NT2/D1 (cell line): ENCODE measurements around the gene OPTN.

Experiments
- DNase-seq: peaks from one replicate; pipeline ENCODE4 v3.0.0-alpha.2; 2011; ENCODE audit warnings: low read depth, low spot score
- H3K27me3 ChIP-seq: 2 replicates; pipeline ENCODE4 v1.6.0; 2011; ENCODE audit warnings: mild to moderate bottlenecking; ENCODE audit not compliant: insufficient read length, insufficient read depth
- H3K36me3 ChIP-seq: 2 replicates; pipeline ENCODE4 v1.6.1; 2011; ENCODE audit warnings: mild to moderate bottlenecking, low read length, mixed read lengths; ENCODE audit not compliant: insufficient read depth, insufficient read length
- H3K4me1 ChIP-seq: 2 replicates; pipeline ENCODE4 v1.5.1; 2011; ENCODE audit not compliant: insufficient read depth, insufficient read length
- H3K4me3 ChIP-seq: 2 replicates; pipeline ENCODE4 v1.5.1; 2011; ENCODE audit warnings: low read depth; ENCODE audit not compliant: insufficient read length
- H3K9ac ChIP-seq: 2 replicates; pipeline ENCODE4 v1.6.0; 2011; ENCODE audit warnings: low read depth; ENCODE audit not compliant: insufficient read length
- H3K9me3 ChIP-seq: 2 replicates; pipeline ENCODE4 v1.5.1; 2011; ENCODE audit warnings: mild to moderate bottlenecking, low read length; ENCODE audit not compliant: insufficient read depth
- SUZ12 ChIP-seq: IDR thresholded peaks from 2 replicates; pipeline ENCODE4 v1.6.1; 2011; ENCODE audit not compliant: insufficient read length, insufficient read depth; ENCODE audit errors: extremely low read depth
- YY1 ChIP-seq: IDR thresholded peaks from 2 replicates; pipeline ENCODE4 v1.6.1; 2011; ENCODE audit not compliant: insufficient read length, insufficient read depth
- ZNF274 ChIP-seq: IDR thresholded peaks from 2 replicates; pipeline ENCODE4 v1.6.1; 2011; ENCODE audit warnings: mild to moderate bottlenecking, low read depth, low read length

The OPTN gene

DNA sequence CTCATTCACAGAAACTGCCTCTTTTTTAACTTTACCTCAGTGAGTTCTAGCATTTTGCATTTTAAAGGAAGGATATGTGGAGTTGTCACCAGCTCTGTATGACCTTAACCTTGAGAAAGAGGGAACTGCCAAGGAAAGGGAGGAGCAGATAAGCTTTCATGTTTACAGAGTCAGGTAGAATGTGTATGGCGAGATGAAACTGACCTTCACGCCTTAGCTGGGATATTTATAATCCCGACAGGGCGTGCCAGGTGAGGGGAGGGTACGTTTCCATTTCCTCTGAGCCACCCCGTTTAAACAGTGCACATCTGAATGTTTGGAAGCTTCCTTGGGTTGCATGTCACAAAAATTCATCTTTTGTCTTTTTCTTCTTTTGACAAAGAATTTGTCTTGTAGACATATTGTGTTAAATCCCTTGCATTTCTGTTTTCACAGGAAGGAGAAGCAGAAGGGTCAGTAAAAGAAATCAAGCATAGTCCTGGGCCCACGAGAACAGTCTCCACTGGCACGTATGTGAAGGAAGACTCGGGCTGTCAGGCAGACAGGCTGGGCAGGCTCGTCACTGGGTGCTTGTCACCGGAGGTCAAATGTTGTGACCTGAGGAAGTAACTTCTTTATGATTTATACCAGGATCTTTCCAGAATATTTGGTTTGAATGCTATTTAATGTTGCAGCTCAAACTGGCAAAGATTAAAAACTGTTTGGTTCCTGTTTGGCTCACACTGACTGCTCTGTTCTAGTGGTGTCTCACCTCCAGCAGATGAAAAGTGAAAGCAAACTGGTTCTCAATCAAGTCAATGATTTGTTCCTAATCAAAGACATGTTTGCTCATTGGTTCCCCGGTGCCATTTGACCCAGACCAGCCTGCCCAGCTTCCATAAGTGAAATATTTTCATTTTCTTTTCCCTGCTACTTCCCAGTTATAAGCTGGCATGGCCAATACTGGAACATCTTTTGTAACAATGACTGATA, 16.2 kb downstream of the OPTN start:
- no peaks in the 10 kb centered on the region for H3K9me3 ChIP-seq
- H3K4me1 ChIP-seq: no peaks in the 10 kb centered on the region
- H3K9ac ChIP-seq: no peak overlapping the region
- H3K27me3 ChIP-seq: no peaks in the 10 kb centered on the region
- no peak for DNase-seq
- no peak overlapping the region for H3K4me3 ChIP-seq
- TF ChIP-seq ZNF274 (no peak), YY1 (no peak), SUZ12 (no peak)
- peaks cover 53% of the 10 kb centered on the region for H3K36me3 ChIP-seq

DNA sequence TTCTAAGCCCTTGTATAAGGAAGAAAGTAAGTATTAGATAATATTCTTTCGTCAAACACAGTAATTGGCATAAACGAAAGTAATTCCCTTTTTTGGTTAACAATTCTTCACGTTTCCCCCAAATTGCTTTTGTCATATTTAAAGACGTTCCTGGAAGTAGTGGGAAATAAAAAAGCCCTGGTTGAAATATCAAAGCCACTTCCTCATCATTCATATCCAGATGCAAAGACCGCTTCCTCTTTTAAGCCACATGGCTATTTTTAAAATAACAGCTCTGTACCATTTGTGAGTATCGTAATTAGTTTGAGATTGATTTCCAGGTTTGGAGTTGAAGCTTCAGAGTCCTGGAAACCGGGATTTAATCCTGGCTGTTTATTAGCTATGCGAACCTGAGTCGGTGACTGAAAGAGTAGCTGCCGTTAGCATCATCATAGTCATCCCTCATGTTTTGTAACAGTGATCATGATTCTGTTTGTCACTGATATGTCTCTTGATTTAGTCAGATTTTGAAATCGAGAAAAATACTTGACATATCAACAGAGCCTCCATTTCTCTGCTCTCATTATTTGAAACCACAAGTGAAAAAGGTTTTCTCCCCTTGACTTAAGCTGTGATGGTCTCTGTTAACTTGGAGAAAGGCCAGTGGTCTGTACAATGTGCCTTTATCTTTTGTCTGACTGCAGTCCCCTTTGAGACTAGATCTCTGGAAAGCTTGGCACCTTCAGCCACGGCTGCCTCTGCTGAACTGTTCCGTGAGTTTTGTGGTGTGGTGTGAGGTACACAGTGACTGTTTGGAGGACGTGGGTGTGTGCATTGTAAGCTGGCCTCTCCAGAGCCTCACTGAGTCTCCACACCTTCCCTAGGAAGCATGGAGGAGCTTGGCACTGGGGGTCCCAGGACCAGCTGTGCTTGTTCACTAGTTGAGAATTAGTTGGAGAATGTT, 18.1 kb downstream of the OPTN start:
- H3K9ac ChIP-seq: no peak overlapping the region
- no peaks in the 10 kb centered on the region for H3K27me3 ChIP-seq
- TF ChIP-seq YY1: no peak
- no peak for TF ChIP-seq ZNF274
- TF ChIP-seq SUZ12: no peak
- H3K4me3 ChIP-seq: no peak overlapping the region
- no peaks in the 10 kb centered on the region for H3K9me3 ChIP-seq
- no peaks in the 10 kb centered on the region for H3K4me1 ChIP-seq
- DNase-seq: no peak
- H3K36me3 ChIP-seq: peaks cover 50% of the 10 kb centered on the region

DNA sequence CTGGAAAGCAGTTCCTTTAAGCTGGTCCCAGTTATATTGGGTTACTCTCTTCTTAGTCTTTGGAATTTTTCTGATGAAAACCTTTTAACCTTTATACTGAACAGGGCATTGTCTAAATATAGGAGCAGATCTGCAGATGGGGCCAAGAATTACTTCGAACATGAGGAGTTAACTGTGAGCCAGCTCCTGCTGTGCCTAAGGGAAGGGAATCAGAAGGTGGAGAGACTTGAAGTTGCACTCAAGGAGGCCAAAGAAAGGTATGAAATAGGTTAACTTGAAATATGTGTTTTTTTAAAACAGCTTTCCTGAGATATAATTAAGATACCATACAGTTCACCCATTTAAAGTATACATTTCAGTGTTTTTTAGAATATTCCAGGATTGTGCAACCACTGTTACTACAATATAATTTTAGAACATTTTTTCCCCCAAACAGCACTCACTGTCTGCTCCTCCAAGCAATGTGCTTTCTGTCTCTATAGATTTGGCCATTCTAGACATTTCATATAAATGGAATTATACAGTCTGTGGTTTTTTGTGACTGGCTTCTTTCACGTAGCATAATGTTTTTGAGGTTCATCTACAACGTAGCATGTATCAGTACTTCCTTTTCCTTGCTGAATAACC, 18.9 kb downstream of the OPTN start:
- no peak overlapping the region for H3K9ac ChIP-seq
- H3K4me3 ChIP-seq: no peak overlapping the region
- H3K27me3 ChIP-seq: no peaks in the 10 kb centered on the region
- H3K9me3 ChIP-seq: no peaks in the 10 kb centered on the region
- no peak for DNase-seq
- TF ChIP-seq YY1: no peak
- TF ChIP-seq SUZ12: no peak
- no peak for TF ChIP-seq ZNF274
- H3K4me1 ChIP-seq: no peaks in the 10 kb centered on the region
- peaks cover 47% of the 10 kb centered on the region for H3K36me3 ChIP-seq

DNA sequence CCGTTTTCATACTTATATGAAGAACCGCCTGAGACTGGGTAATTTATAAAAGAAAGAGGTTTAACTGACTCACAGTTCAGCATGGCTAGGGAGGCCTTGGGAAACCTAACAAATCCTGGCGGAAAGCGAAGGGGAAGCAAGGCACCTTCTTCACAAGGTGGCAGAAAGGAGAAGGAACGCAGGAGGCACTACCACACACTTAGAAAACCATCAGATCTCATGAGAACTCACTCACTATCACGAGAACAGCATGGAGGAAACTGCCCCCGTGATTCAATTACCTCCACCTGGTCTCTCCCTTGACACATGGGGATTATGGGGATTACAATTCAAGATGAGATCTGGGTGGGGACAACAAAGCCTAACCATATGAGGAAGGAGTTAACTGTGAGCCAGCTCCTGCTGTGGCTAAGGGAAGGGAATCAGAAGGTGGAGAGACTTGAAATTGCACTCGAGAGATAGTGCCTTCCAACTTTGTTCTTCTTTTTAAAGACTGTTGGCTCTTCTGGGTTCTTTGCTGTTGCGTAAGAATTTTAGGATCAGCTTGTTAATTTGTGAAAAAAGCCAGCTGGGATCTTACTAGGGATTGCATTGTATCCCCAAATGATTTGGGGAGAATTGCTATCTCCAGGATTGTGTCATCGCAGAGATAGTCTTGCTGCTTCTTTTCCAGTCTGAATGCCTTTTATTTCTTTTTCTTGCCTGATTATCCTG, 21.0 kb downstream of the OPTN start:
- Histone ChIP-seq H3K4me1 (no peaks in the 10 kb centered on the region), H3K4me3 (no peak overlapping the region), H3K9ac (no peak overlapping the region), H3K27me3 (no peaks in the 10 kb centered on the region), H3K36me3 (peaks cover 38% of the 10 kb centered on the region), H3K9me3 (no peaks in the 10 kb centered on the region)
- no peak for DNase-seq
- no peak for TF ChIP-seq YY1
- TF ChIP-seq ZNF274: no peak
- TF ChIP-seq SUZ12: no peak

DNA sequence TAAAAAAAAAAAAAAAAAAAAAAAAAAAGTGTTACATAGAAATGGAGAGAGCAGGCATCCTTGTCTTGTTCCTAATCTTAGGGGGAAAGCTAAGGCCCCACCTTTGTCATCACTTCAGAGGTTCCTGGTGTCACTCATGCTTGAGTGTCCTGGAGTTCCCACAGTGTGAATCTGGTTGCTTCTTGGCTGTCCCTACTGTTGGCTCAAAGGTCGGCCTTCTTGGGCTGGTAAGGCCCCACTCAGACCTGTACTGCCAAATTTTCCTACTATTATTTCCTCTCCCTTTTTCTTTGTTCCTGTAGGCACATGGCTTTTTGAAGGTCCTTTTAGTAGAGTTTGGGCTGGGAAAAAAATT, 21.5 kb downstream of the OPTN start:
- peaks cover 34% of the 10 kb centered on the region for H3K36me3 ChIP-seq
- no peak overlapping the region for H3K4me3 ChIP-seq
- H3K9ac ChIP-seq: no peak overlapping the region
- no peaks in the 10 kb centered on the region for H3K27me3 ChIP-seq
- H3K9me3 ChIP-seq: no peaks in the 10 kb centered on the region
- H3K4me1 ChIP-seq: no peaks in the 10 kb centered on the region
- DNase-seq: no peak
- TF ChIP-seq ZNF274 (no peak), YY1 (no peak), SUZ12 (no peak)

DNA sequence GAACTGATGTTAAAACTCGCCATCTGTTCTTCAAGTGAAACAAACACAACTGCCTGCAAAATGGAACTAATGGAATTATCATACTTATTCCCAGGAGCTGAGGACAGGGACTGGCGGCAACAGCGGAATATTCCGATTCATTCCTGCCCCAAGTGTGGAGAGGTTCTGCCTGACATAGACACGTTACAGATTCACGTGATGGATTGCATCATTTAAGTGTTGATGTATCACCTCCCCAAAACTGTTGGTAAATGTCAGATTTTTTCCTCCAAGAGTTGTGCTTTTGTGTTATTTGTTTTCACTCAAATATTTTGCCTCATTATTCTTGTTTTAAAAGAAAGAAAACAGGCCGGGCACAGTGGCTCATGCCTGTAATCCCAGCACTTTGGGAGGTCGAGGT, 36.7 kb downstream of the OPTN start:
- H3K4me3 ChIP-seq: no peak overlapping the region
- no peak overlapping the region for H3K9ac ChIP-seq
- TF ChIP-seq SUZ12: no peak
- TF ChIP-seq ZNF274: no peak
- TF ChIP-seq YY1: no peak
- DNase-seq: no peak
- H3K27me3 ChIP-seq: no peaks in the 10 kb centered on the region
- H3K36me3 ChIP-seq: peaks cover 40% of the 10 kb centered on the region
- no peaks in the 10 kb centered on the region for H3K4me1 ChIP-seq
- no peaks in the 10 kb centered on the region for H3K9me3 ChIP-seq
